OCI-LY1 (cell line): ENCODE data around the gene B4GALNT2.

ENCODE experiments used
- CTCF ChIP-seq: fragments of 200-600 bp; sonication (generic), shearing (Covaris generic); IDR thresholded peaks from 2 replicates; pipeline ENCODE4 v1.5.1; 2017; ENCODE audit warnings: mild to moderate bottlenecking, antibody characterized with exemption, low read length, moderate library complexity, mixed read lengths
- EZH2 ChIP-seq: fragments of 200-600 bp; sonication (generic), shearing (Covaris generic); IDR thresholded peaks from 2 replicates; pipeline ENCODE4 v1.8.0; 2017; ENCODE audit warnings: borderline replicate concordance, mixed run types, mild to moderate bottlenecking, antibody characterized with exemption, low read length, moderate library complexity, mixed read lengths

DNA sequence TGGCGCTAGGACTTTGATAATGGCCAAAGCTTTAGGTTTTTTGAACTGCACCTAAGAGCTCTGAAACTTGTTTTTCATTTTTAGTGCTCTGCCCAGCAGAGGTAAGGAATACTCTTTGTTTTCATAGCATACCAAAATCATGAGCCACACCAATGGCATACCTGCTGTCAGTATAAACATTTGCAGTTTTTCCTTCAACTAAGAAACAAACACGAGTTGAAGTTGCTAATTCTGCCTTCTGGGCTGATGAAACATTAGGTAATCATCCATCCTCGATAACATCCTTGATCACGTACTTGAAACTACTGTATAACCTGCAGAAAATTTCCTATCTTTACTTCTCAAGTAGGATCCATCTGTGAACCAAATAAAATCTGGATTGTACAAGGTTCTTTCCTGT, 20.6 kb upstream of the B4GALNT2 start:
- TF ChIP-seq CTCF (no peak), EZH2 (no peak)
